ENCODE results near the gene ATP2B2. TPM values are rescaled to one million over a fixed set of nuclear protein-coding genes. Genes with fewer than 3 reads are reported as not detected.

Gene ATP2B2
- total and polyA plus RNA-seq, 2 donors (not counting 1 experiment from before 2014, with no cell fraction given), result not detected

DNA sequence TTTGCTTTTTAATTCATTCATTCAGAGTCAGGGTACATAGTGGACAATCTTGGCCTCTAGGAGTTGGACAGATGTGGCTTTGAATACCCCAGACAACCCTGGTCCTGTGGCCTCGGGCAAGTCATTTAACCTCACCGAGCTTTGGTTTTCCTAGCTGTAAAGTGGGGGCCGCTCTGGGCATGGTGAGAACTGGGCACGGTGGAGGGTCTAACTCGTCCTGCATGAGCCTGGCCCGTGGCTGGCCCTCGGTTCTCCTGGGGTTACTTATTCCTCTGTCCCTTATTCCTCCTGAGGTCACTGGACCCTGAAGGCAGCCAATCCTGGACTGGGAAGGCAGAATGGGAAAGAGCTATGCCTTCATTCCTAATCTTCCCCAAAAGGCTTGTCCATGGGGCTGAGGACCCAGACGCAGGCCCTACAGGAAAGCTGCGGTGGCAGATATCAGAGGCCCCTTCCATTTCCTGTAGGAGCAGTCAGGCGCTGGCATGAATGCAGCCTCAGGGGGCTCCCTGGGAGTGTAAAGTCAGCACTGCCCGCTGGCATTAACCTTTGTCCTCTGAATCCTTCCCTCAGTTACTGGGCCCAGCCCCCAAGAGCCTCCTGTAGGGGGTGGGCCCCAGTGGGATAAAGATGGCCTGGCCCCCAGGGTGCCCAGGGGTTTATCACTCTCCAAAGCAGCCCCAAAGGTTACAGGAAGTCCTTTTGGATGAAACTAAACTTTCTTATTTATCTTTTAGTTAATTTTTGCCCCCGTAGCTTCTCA, 166.6 kb downstream of the ATP2B2 start:
- Histone ChIP-seq H4K20me1 (ENCODE audit: control insufficient read depth, insufficient read depth, low read length, poor library complexity, severe bottlenecking) (no peaks in the 10 kb centered on the region), H3K9me3 (ENCODE audit: control extremely low read depth in 1 of 3, control insufficient read depth in 2 of 3, insufficient read depth in 1 of 3, low read length in 2 of 3) (no peaks in the 10 kb centered on the region), H3K4me2 (replicated peaks; ENCODE audit: low read depth, low read length, poor library complexity, severe bottlenecking) (no peak overlapping the region), H2AFZ (ENCODE audit: insufficient read depth, low read depth, low read length, poor library complexity, severe bottlenecking) (no peak overlapping the region), H3K4me1 (ENCODE audit: control insufficient read depth in 2 of 2, insufficient read depth in 2 of 2, low read length in 2 of 2) (no peaks in the 10 kb centered on the region), H3K36me3 (replicated peaks in 1 of 2; ENCODE audit: control extremely low read depth in 1 of 2, control insufficient read depth in 1 of 2, extremely low read depth in 1 of 2, insufficient read depth in 2 of 2, low read length in 1 of 2) (no peaks in the 10 kb centered on the region), H3K27ac (ENCODE audit: low read length in 2 of 2) (no peak overlapping the region), H3K27me3 (replicated peaks in 1 of 4; ENCODE audit: control extremely low read depth in 1 of 4, control insufficient read depth in 3 of 4, insufficient read depth in 4 of 4, low read length in 3 of 4) (no peaks in the 10 kb centered on the region), H3K9ac (ENCODE audit: low read length) (no peak overlapping the region), H3K4me3 (ENCODE audit: control extremely low read depth in 1 of 5, extremely low read depth in 1 of 5, insufficient read depth in 1 of 5, low read depth in 2 of 5, low read length in 4 of 5) (no peak overlapping the region), H3K79me2 (ENCODE audit: control insufficient read depth, insufficient read depth, low read length) (no peaks in the 10 kb centered on the region)
- WGBS (ENCODE audit: insufficient coverage), result 50% methylated on average over 9 of the region's 12 CpGs
- ATAC-seq (ENCODE audit: low read depth) (no peak), DNase-seq (no peak)
- Mint-ChIP-seq H3K4me1 (peaks cover 17% of the 10 kb centered on the region), H3K27ac (no peak overlapping the region), H3K27me3 (peaks cover 4% of the 10 kb centered on the region), H3K9me3 (ENCODE audit: insufficient read depth) (no peaks in the 10 kb centered on the region), H3K4me3 (no peak overlapping the region)
- POLR2A ChIA-PET, result no interaction called here
- CTCF ChIA-PET, result interaction anchor here (0.7 to 7.3 kb wide), 7 partner anchors 8 to 403 kb away, joined by 3 to 142 read pairs (median 4); no protein-coding TSS in a partner anchor
- intact Hi-C loops (cut with micrococcal nuclease), result no loop called here
- no peak for TF ChIP-seq EZH2 (IDR thresholded peaks at IDR 0.05; ENCODE audit: borderline replicate concordance, insufficient read depth, low read depth, low read length, poor library complexity, severe bottlenecking)
- TF ChIP-seq, protein P1, sequence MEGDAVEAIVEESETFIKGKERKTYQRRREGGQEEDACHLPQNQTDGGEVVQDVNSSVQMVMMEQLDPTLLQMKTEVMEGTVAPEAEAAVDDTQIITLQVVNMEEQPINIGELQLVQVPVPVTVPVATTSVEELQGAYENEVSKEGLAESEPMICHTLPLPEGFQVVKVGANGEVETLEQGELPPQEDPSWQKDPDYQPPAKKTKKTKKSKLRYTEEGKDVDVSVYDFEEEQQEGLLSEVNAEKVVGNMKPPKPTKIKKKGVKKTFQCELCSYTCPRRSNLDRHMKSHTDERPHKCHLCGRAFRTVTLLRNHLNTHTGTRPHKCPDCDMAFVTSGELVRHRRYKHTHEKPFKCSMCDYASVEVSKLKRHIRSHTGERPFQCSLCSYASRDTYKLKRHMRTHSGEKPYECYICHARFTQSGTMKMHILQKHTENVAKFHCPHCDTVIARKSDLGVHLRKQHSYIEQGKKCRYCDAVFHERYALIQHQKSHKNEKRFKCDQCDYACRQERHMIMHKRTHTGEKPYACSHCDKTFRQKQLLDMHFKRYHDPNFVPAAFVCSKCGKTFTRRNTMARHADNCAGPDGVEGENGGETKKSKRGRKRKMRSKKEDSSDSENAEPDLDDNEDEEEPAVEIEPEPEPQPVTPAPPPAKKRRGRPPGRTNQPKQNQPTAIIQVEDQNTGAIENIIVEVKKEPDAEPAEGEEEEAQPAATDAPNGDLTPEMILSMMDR (IDR thresholded peaks at IDR 0.05), result no peak

DNA sequence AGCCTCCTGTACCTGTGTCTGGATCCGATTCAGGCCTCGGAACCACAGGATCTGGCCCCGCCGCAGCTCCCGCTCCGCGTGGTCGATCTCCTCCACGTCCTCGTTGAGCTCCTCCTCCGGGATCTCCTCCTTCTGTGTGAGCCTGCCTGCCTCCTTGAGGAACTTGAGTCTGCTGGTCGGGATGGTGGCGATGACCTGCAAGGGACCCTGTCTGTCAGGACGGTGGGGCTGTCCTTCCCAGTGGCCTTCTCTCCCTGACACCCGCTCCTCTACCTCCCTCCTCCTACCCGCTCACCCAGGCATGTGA, 167.3 kb downstream of the ATP2B2 start:
- Mint-ChIP-seq H3K9me3 (ENCODE audit: insufficient read depth) (no peaks in the 10 kb centered on the region), H3K27ac (peak overlapping the region; percentile 32), H3K4me3 (no peak overlapping the region), H3K27me3 (no peaks in the 10 kb centered on the region), H3K4me1 (peaks cover 24% of the 10 kb centered on the region)
- Histone ChIP-seq H3K36me3 (replicated peaks in 1 of 2; ENCODE audit: control extremely low read depth in 1 of 2, control insufficient read depth in 1 of 2, extremely low read depth in 1 of 2, insufficient read depth in 2 of 2, low read length in 1 of 2) (no peaks in the 10 kb centered on the region), H3K4me3 (ENCODE audit: control extremely low read depth in 1 of 5, extremely low read depth in 1 of 5, insufficient read depth in 1 of 5, low read depth in 2 of 5, low read length in 4 of 5) (no peak overlapping the region), H3K79me2 (ENCODE audit: control insufficient read depth, insufficient read depth, low read length) (no peaks in the 10 kb centered on the region), H3K27ac (ENCODE audit: low read length in 2 of 2) (no peak overlapping the region), H3K27me3 (replicated peaks in 1 of 4; ENCODE audit: control extremely low read depth in 1 of 4, control insufficient read depth in 3 of 4, insufficient read depth in 4 of 4, low read length in 3 of 4) (no peaks in the 10 kb centered on the region), H3K9me3 (ENCODE audit: control extremely low read depth in 1 of 3, control insufficient read depth in 2 of 3, insufficient read depth in 1 of 3, low read length in 2 of 3) (no peaks in the 10 kb centered on the region), H3K4me1 (ENCODE audit: control insufficient read depth in 2 of 2, insufficient read depth in 2 of 2, low read length in 2 of 2) (peaks cover 4 to 5% of the 10 kb centered on the region in 2 donors), H3K9ac (ENCODE audit: low read length) (no peak overlapping the region), H4K20me1 (ENCODE audit: control insufficient read depth, insufficient read depth, low read length, poor library complexity, severe bottlenecking) (no peaks in the 10 kb centered on the region), H3K4me2 (replicated peaks; ENCODE audit: low read depth, low read length, poor library complexity, severe bottlenecking) (no peak overlapping the region), H2AFZ (ENCODE audit: insufficient read depth, low read depth, low read length, poor library complexity, severe bottlenecking) (no peak overlapping the region)
- intact Hi-C loops (cut with micrococcal nuclease), result no loop called here
- ChIA-PET POLR2A (no interaction called here), CTCF (interaction anchor here (0.7 to 1.2 kb wide), 3 partner anchors 375 to 404 kb away, joined by 3 to 5 read pairs (median 3); no protein-coding TSS in a partner anchor)
- no peak for TF ChIP-seq EZH2 (IDR thresholded peaks at IDR 0.05; ENCODE audit: borderline replicate concordance, insufficient read depth, low read depth, low read length, poor library complexity, severe bottlenecking)
- TF ChIP-seq, protein P1 (IDR thresholded peaks at IDR 0.05), result no peak
- ATAC-seq (ENCODE audit: low read depth) (no peak), DNase-seq (no peak)
- 89% methylated on average over 14 of the region's 16 CpGs for WGBS (ENCODE audit: insufficient coverage)

Data from B cell (primary cell).